Measurements from ENCODE around the gene MRPL24.

MRPL24 gene

GRCh38 chr1:156746406-156746727 is 5.5 kb upstream of the MRPL24 start:
- Histone ChIP-seq H2AFZ (ENCODE audit: low read depth, low read length) (no peak overlapping the region), H3K9me3 (ENCODE audit: insufficient read depth, low read length) (no peaks in the 10 kb centered on the region), H3K9ac (ENCODE audit: low read length) (no peak overlapping the region), H3K27ac (ENCODE audit: low read length) (peak overlapping the region; percentile 86; the same call in 1 of the 2 replicates), H3K79me2 (ENCODE audit: low read length) (peaks cover 71% of the 10 kb centered on the region), H3K27me3 (ENCODE audit: low read depth, low read length) (no peaks in the 10 kb centered on the region), H3K4me3 (ENCODE audit: low read length) (no peak overlapping the region), H4K20me1 (ENCODE audit: insufficient read depth, low read length) (peaks cover 30% of the 10 kb centered on the region), H3K4me2 (ENCODE audit: low read length) (0 out of 2 replicates have a peak overlapping the region, but pooled peaks have one; percentile 97), H3K36me3 (replicated peaks; ENCODE audit: low read depth, low read length) (peaks cover 50% of the 10 kb centered on the region), H3K4me1 (ENCODE audit: low read length) (peaks cover 44% of the 10 kb centered on the region)
- TF ChIP-seq EZH2phosphoT487 (IDR thresholded peaks at IDR 0.05; ENCODE audit: low read depth) (no peak), CTCF (IDR thresholded peaks at IDR 0.05; ENCODE audit: low read depth, low read length) (no peak)

GRCh38 chr1:156745881-156746280 is 5.0 kb upstream of the MRPL24 start:
- Histone ChIP-seq H3K9me3 (ENCODE audit: insufficient read depth, low read length) (no peaks in the 10 kb centered on the region), H3K79me2 (ENCODE audit: low read length) (peaks cover 66% of the 10 kb centered on the region), H4K20me1 (ENCODE audit: insufficient read depth, low read length) (peaks cover 30% of the 10 kb centered on the region), H3K36me3 (replicated peaks; ENCODE audit: low read depth, low read length) (peaks cover 50% of the 10 kb centered on the region), H3K9ac (ENCODE audit: low read length) (no peak overlapping the region), H3K4me2 (ENCODE audit: low read length) (no peak overlapping the region), H3K27ac (ENCODE audit: low read length) (no peak overlapping the region), H3K4me3 (ENCODE audit: low read length) (no peak overlapping the region), H3K27me3 (ENCODE audit: low read depth, low read length) (no peaks in the 10 kb centered on the region), H3K4me1 (ENCODE audit: low read length) (peaks cover 45% of the 10 kb centered on the region), H2AFZ (ENCODE audit: low read depth, low read length) (no peak overlapping the region)
- no peak for TF ChIP-seq EZH2phosphoT487 (IDR thresholded peaks at IDR 0.05; ENCODE audit: low read depth)
- TF ChIP-seq CTCF (IDR thresholded peaks at IDR 0.05; ENCODE audit: low read depth, low read length), result no peak

- Histone ChIP-seq H3K9me3 (ENCODE audit: insufficient read depth, low read length) (no peaks in the 10 kb centered on the region), H3K9ac (ENCODE audit: low read length) (no peak overlapping the region), H3K27me3 (ENCODE audit: low read depth, low read length) (no peaks in the 10 kb centered on the region), H3K36me3 (replicated peaks; ENCODE audit: low read depth, low read length) (peaks cover 42% of the 10 kb centered on the region), H3K4me1 (ENCODE audit: low read length) (peaks cover 49% of the 10 kb centered on the region), H2AFZ (ENCODE audit: low read depth, low read length) (no peak overlapping the region), H4K20me1 (ENCODE audit: insufficient read depth, low read length) (peaks cover 30% of the 10 kb centered on the region), H3K4me3 (ENCODE audit: low read length) (no peak overlapping the region), H3K4me2 (ENCODE audit: low read length) (no peak overlapping the region), H3K27ac (ENCODE audit: low read length) (no peak overlapping the region), H3K79me2 (ENCODE audit: low read length) (peaks cover 65% of the 10 kb centered on the region)
- TF ChIP-seq CTCF (IDR thresholded peaks at IDR 0.05; ENCODE audit: low read depth, low read length) (no peak), EZH2phosphoT487 (IDR thresholded peaks at IDR 0.05; ENCODE audit: low read depth) (no peak)
These were observed 4.0 kb upstream of the MRPL24 start for GRCh38 chr1:156744786-156745419.

- Histone ChIP-seq H3K79me2 (ENCODE audit: low read length) (peaks cover 65% of the 10 kb centered on the region), H3K36me3 (replicated peaks; ENCODE audit: low read depth, low read length) (peaks cover 36% of the 10 kb centered on the region), H3K9ac (ENCODE audit: low read length) (no peak overlapping the region), H2AFZ (ENCODE audit: low read depth, low read length) (no peak overlapping the region), H4K20me1 (ENCODE audit: insufficient read depth, low read length) (peaks cover 30% of the 10 kb centered on the region), H3K4me2 (ENCODE audit: low read length) (no peak overlapping the region), H3K27me3 (ENCODE audit: low read depth, low read length) (no peaks in the 10 kb centered on the region), H3K4me3 (ENCODE audit: low read length) (no peak overlapping the region), H3K4me1 (ENCODE audit: low read length) (peaks cover 48% of the 10 kb centered on the region), H3K9me3 (ENCODE audit: insufficient read depth, low read length) (no peaks in the 10 kb centered on the region), H3K27ac (ENCODE audit: low read length) (no peak overlapping the region)
- TF ChIP-seq EZH2phosphoT487 (IDR thresholded peaks at IDR 0.05; ENCODE audit: low read depth) (no peak), CTCF (IDR thresholded peaks at IDR 0.05; ENCODE audit: low read depth, low read length) (no peak)
These were observed 3.5 kb upstream of the MRPL24 start for GRCh38 chr1:156744344-156744743.
